ENCODE results near the gene ANAPC2. TPM values are rescaled to one million over a fixed set of nuclear protein-coding genes. Genes with fewer than 3 reads are reported as not detected.

ANAPC2 gene
- total RNA-seq, 1 experiment from 2014 or later, result 80.9 TPM

GRCh38 chr9:137200311-137201204, 12.2 kb upstream of the ANAPC2 start, which contains the start of gene TPRN (continued):
- TF ChIP-seq ZMAT4 (CRISPR knock-in tag; IDR thresholded peaks at IDR 0.05), result no peak
- 0 out of 2 replicates have a peak, but pooled peaks have one; percentile 25 for TF ChIP-seq ZBTB43 (CRISPR knock-in tag; IDR thresholded peaks at IDR 0.05)
- no peak for TF ChIP-seq SMAD4 (CRISPR knock-in tag; IDR thresholded peaks at IDR 0.05)
- no peak for TF ChIP-seq NFE2L1 (CRISPR knock-in tag; IDR thresholded peaks at IDR 0.05)
- TF ChIP-seq NR1H2 (CRISPR knock-in tag; IDR thresholded peaks at IDR 0.05), result no peak
- no peak for TF ChIP-seq ATF3 (CRISPR knock-in tag; conservative IDR thresholded peaks at IDR 0.05)
- no peak for TF ChIP-seq ZNF671 (CRISPR knock-in tag; IDR thresholded peaks at IDR 0.05)
- TF ChIP-seq CREM (CRISPR knock-in tag; IDR thresholded peaks at IDR 0.05), result peak; percentile 16; the same call in 1 of the 2 replicates
- TF ChIP-seq ZNF512 (CRISPR knock-in tag; IDR thresholded peaks at IDR 0.05; ENCODE audit: borderline replicate concordance), result no peak
- peak; percentile 95 for TF ChIP-seq ESRRA (CRISPR knock-in tag; IDR thresholded peaks at IDR 0.05; ENCODE audit: borderline replicate concordance)
- TF ChIP-seq MLX (CRISPR knock-in tag; IDR thresholded peaks at IDR 0.05), result no peak
- peak; percentile 81 for TF ChIP-seq MAX (CRISPR knock-in tag; IDR thresholded peaks at IDR 0.05)
- TF ChIP-seq FOXP4 (CRISPR knock-in tag; IDR thresholded peaks at IDR 0.05), result 0 out of 2 replicates have a peak, but pooled peaks have one; percentile 29

GRCh38 chr9:137199411-137200121, 11.2 kb upstream of the ANAPC2 start:
- Mint-ChIP-seq H3K27ac (0 out of 2 replicates have a peak overlapping the region, but pooled peaks have one; percentile 49), H3K4me1 (peaks cover 36% of the 10 kb centered on the region), H3K4me3 (peak overlapping the region; percentile 84), H3K27me3 (ENCODE audit: low read depth) (no peaks in the 10 kb centered on the region), H3K36me3 (no peaks in the 10 kb centered on the region), H3K9me3 (no peaks in the 10 kb centered on the region)
- no peak for TF ChIP-seq PREB (CRISPR knock-in tag; IDR thresholded peaks at IDR 0.05; ENCODE audit: borderline replicate concordance)
- peak; percentile 42; the same call in 1 of the 2 replicates for TF ChIP-seq ZNF263 (CRISPR knock-in tag; IDR thresholded peaks at IDR 0.05; ENCODE audit: low read depth)
- CTCF ChIA-PET, result interaction anchor here (0.7 to 2.5 kb wide), 10 partner anchors 9 to 153 kb away, joined by 3 to 14 read pairs (median 4); partner anchors contain the start of genes LRRC26, NPDC1, RNF224 and SSNA1
- POLR2A ChIA-PET, result interaction anchor here (1.2 kb wide), 1 partner anchor 23 kb away, joined by 4 read pairs; the partner anchor contains the start of gene RNF208
- DNase-seq (ENCODE audit: low spot score) (peak; percentile 45), ATAC-seq (no peak)

Data from WTC11 (cell line).